CD4-positive, alpha-beta T cell treated with Interferon gamma for 1 hour (primary cell): Measurements from ENCODE around the gene TSPEAR.

Experiments
- DNase-seq: peaks from one replicate; pipeline ENCODE4 v3.0.0-alpha.2; 2020

Gene TSPEAR

DNA sequence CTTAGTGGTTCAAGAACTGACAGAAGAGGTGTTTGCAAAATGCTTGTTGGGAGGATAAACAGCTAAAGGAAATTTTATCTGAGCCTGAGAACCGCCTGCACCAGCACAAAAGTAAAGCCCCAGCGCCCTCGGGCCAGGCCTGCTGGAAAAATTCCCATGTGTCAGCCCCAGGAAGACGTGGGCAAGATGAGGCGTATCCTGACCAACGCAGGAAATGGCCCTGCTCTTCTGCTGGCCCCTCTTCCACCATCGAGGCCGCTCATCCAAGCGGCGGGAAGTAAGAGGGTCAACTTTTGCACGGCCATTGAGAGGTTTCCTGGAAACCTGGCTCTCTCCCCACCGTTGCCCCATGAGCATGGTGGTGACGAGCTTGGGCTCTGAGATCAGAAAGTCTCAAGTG lies 216.4 kb downstream of the TSPEAR start:
- no peak for DNase-seq

DNA sequence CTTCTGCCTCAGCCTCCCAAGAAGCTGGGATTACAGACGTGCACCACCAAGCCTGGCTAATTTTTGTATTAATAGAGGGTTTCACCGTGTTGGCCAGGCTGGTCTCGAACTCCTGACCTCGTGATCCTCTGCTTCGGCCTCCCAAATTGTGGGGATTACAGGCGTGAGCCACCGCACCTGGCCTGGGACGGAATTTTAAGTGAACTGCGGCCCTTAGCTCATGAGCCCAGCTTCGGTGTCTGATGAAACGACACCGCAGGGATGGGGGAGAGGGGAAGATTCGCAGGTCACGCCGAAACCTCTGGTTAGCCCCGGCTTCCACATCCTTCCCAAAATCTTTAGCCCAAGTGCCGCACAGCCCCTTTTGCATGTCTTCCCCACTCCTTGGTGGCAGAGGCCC lies 217.0 kb downstream of the TSPEAR start:
- DNase-seq, result no peak

DNA sequence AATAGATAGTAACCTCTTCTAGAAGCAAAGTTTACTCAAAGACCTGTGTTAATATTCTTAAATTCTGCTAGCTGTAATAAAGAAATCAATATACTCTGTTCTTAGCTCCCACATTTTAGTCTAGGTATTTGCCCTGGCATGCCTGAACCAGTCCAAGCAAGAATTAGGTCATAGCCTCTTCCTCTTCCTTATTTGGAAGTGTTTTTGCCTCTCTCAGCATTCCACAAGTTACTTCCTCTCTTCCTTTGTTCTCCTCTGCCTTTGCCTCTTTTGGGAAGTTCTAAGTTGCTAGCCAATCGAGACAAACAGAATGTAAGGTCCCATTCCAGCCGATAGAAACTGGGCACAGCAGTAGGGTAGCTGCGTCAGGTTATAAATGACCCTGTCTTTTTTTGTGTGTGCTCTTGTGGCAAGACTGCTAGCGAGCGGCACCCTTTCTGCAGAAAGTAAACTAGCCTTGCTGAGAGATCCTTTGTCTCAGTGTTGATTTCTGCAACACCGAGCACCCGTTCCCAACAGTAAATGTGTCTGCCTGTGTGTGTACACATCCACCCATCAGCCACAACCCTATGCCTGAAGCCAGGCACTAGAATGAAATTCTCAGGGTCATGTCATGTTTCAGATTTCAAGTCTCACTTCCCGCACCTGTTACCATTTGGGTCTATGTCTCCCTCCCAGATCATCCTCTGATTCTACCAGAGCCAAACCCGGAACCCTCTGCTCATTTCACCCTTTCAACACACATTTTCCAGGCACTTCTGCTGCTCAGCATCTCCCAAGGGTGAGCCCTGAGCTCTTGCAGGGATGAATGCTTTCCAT lies 218.6 kb downstream of the TSPEAR start:
- DNase-seq, result no peak

GRCh38 chr21:44490816-44491215 lies 220.6 kb downstream of the TSPEAR start:
- no peak for DNase-seq

DNA sequence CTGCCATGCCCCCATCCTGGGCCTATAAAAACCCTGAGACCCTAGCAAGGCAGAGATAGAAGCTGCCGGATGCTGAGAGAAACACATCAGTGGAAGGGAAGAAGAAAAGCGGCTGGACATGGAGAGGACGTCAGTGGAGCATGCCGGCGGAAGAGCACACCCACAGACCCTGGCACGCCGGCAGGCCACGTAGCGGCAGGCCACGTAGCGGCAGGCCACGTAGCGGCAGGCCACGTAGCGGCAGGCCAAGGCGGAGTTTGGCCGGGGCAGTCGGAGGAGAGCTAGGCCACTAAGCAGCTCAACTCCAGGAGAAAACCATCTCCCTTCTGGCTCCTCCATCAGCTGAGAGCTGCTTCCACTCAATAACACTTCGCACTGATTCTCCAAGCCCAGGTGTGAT lies 221.0 kb downstream of the TSPEAR start:
- DNase-seq, result no peak

DNA sequence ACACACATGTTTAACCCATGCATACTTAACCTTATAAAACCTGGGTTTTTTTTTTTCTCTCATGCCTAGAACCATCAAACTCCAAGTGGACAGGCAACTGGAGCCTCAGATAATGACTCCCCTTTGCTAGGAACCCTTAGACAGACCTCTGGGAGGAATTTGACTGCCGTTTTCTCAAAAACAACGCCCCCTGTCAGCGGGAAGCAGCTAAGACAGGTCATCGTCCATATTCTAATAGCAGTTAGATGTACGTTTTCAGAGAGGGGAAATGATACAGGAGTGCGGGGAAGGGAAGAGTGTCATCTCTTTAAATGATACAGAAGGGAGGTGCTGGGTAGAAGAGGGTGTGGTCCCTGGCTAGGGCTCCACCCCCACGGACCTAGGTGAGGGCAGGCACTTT lies 221.4 kb downstream of the TSPEAR start:
- DNase-seq, result no peak

DNA sequence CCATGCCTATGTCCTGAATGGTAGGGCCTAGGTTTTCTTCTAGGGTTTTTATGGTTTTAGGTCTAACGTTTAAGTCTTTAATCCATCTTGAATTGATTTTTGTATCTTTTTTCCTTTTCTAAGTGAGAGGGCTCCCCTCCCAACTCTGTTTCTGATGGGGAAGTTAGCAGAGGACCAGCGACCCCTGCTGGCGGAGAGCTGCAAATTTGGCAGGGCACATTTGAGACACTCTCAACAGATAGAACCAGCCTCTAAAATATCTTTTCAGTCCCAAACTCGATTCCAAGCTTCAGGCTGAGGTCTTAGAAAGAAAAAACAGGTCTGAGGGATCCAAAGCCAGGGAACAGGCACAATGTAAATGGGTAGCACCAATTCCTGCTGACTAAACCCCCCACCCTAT lies 223.5 kb downstream of the TSPEAR start:
- peak; percentile 35 for DNase-seq

- DNase-seq, result no peak
Measured at GRCh38 chr21:44486302-44486701, 225.1 kb downstream of the TSPEAR start.

GRCh38 chr21:44485796-44486195 lies 225.6 kb downstream of the TSPEAR start:
- DNase-seq, result no peak

GRCh38 chr21:44485254-44485793 lies 226.0 kb downstream of the TSPEAR start:
- DNase-seq, result peak; percentile 62

GRCh38 chr21:44484498-44485253 lies 226.7 kb downstream of the TSPEAR start:
- DNase-seq, result no peak

- DNase-seq, result no peak
Measured at GRCh38 chr21:44483288-44484237, 227.8 kb downstream of the TSPEAR start.

- no peak for DNase-seq
Measured at GRCh38 chr21:44482581-44483287, 228.6 kb downstream of the TSPEAR start.

GRCh38 chr21:44480200-44481053 lies 230.9 kb downstream of the TSPEAR start:
- no peak for DNase-seq

DNA sequence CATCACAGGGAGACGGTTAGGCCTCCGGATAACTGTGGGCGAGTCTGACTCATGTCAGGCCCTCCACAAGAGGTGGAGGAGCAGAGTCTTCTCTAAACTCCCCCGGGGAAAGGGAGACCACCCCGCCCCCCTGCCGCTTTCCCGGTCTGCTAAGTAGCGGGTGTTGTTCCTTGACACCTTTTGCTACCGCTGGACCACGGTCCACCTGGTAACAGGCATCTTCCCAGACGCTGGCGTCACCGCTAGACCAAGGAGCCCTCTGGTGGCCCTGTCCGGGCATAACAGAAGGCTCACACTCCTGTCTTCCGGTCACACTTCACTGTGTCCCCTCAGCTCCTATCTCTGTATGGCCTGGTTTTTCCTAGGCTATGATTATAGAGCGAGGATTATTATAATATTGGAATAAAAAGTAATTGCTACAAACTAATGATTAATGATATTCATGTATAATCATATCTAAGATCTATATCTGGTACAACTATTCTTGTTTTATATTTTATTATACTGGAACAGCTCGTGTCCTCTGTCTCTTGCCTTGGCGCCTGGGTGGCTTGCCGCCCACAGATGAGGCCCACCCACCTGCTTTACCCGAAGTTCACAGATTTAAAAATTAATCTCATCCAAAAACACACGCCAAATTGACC lies 231.7 kb downstream of the TSPEAR start:
- peak; percentile 54 for DNase-seq

- no peak for DNase-seq
Measured at GRCh38 chr21:44478801-44479167, 232.6 kb downstream of the TSPEAR start.

GRCh38 chr21:44478124-44478800 lies 233.1 kb downstream of the TSPEAR start:
- no peak for DNase-seq

DNA sequence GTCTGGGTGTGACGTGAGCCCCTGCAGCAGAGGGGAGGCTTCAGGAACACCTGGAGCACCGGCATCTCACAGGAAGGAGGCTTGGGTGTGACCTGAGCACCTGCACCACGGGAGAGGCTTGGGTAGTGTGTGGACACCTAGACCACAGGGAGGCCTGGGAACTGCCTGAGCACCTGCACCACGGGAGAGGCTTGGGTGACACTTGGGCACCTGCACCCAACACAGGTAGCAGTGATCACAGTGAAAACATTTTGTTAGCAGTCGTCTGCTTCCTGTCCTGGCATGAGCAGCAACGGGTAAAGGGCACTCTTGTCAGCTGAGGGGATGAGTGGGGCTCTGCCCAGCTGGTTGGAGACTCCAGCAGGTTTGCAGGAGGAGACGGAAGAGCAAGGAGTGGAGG lies 233.7 kb downstream of the TSPEAR start:
- no peak for DNase-seq

- no peak for DNase-seq
Measured at GRCh38 chr21:44477131-44477530, 234.2 kb downstream of the TSPEAR start.

GRCh38 chr21:44475266-44475845 lies 236.0 kb downstream of the TSPEAR start:
- no peak for DNase-seq
